GM23338 (cell line): Measurements from ENCODE around the gene ARID1B. TPM values are rescaled to one million over a fixed set of nuclear protein-coding genes. Genes with fewer than 3 reads are reported as not detected.

Experiments used
- ATAC-seq: fragments of 200-7000 bp; cut with Tn5 transposase; 3 replicates; pipeline ENCODE4 v1.9.1; 2020
- DNase-seq: peaks from one replicate; pipeline ENCODE4 v3.0.0-alpha.2; 2015; ENCODE audit warnings: low spot score
- H2AFZ ChIP-seq: fragments of 200-600 bp; sonication (generic); 2 replicates; pipeline ENCODE4 v1.8.0; 2016; ENCODE audit warnings: antibody characterized with exemption, mild to moderate bottlenecking, moderate library complexity
- H3F3A ChIP-seq: fragments of 200-600 bp; sonication (generic); replicated peaks from 2 replicates; pipeline ENCODE4 v1.8.0; 2017; ENCODE audit warnings: antibody characterized with exemption, mixed run types, low read depth
- H3K27ac ChIP-seq: fragments of 200-600 bp; sonication (generic); 2 replicates; pipeline ENCODE4 v1.6.1; 2016; ENCODE audit warnings: low read depth
- H3K27me3 ChIP-seq: fragments of 200-600 bp; sonication (generic); 2 replicates; pipeline ENCODE4 v1.8.0; 2016; ENCODE audit warnings: mild to moderate bottlenecking, mixed run types, moderate library complexity; ENCODE audit not compliant: insufficient read depth
- H3K36me3 ChIP-seq: fragments of 200-600 bp; sonication (generic); 2 replicates; pipeline ENCODE4 v1.8.0; 2016; ENCODE audit warnings: mild to moderate bottlenecking; ENCODE audit not compliant: insufficient read depth
- H3K4me1 ChIP-seq: fragments of 200-600 bp; sonication (generic); 2 replicates; pipeline ENCODE4 v1.8.0; 2016; ENCODE audit warnings: mild to moderate bottlenecking, moderate library complexity; ENCODE audit not compliant: insufficient read depth
- H3K4me2 ChIP-seq: fragments of 200-600 bp; sonication (generic); 2 replicates; pipeline ENCODE4 v1.7.1; 2017; ENCODE audit warnings: mixed run types
- H3K4me3 ChIP-seq: fragments of 200-600 bp; sonication (generic); 2 replicates; pipeline ENCODE4 v1.6.1; 2016; ENCODE audit warnings: mixed run types
- H3K79me2 ChIP-seq: fragments of 200-600 bp; sonication (generic); replicated peaks from 2 replicates; pipeline ENCODE4 v1.8.0; 2017; ENCODE audit warnings: mild to moderate bottlenecking; ENCODE audit not compliant: insufficient read depth
- H3K9me2 ChIP-seq: fragments of 200-600 bp; sonication (generic); 2 replicates; pipeline ENCODE4 v1.8.0; 2017; ENCODE audit not compliant: insufficient read depth
- H4K20me1 ChIP-seq: fragments of 200-600 bp; sonication (generic); replicated peaks from 2 replicates; pipeline ENCODE4 v1.8.0; 2017; ENCODE audit warnings: mild to moderate bottlenecking; ENCODE audit not compliant: insufficient read depth
- H3K27ac Mint-ChIP-seq: 2 replicates; pipeline ENCODE4 v1.8.0; 2020; ENCODE audit warnings: inconsistent platforms, mild to moderate bottlenecking, moderate library complexity, mixed read lengths
- H3K27me3 Mint-ChIP-seq: 3 replicates; pipeline ENCODE4 v1.8.0; 2022; ENCODE audit warnings: low read depth, mild to moderate bottlenecking, moderate library complexity, mixed read lengths, inconsistent platforms; ENCODE audit not compliant: insufficient read depth, poor library complexity
- H3K36me3 Mint-ChIP-seq: 3 replicates; pipeline ENCODE4 v1.8.0; 2021; ENCODE audit warnings: low read depth, mild to moderate bottlenecking, inconsistent platforms, moderate library complexity, mixed read lengths
- H3K4me1 Mint-ChIP-seq: 3 replicates; pipeline ENCODE4 v1.8.0; 2020; ENCODE audit warnings: mild to moderate bottlenecking, inconsistent platforms, mixed read lengths
- H3K4me3 Mint-ChIP-seq: 3 replicates; pipeline ENCODE4 v1.8.0; 2021; ENCODE audit warnings: moderate library complexity, mild to moderate bottlenecking, inconsistent platforms, mixed read lengths
- H3K9me3 Mint-ChIP-seq: 3 replicates; pipeline ENCODE4 v1.8.0; 2020; ENCODE audit warnings: moderate library complexity, mild to moderate bottlenecking, inconsistent platforms, mixed read lengths
- CREB1 ChIP-seq: fragments of 250-450 bp; sonication (Bioruptor Pico); IDR thresholded peaks from 2 replicates; pipeline ENCODE4 v1.5.0; 2020; ENCODE audit warnings: low read depth, mild to moderate bottlenecking, moderate library complexity
- ETS1 ChIP-seq: IDR thresholded peaks from 2 replicates; pipeline ENCODE4 v1.6.1; 2016; ENCODE audit warnings: antibody characterized with exemption
- EZH2 ChIP-seq: fragments of 200-600 bp; sonication (generic); IDR thresholded peaks from one replicate; pipeline ENCODE4 v1.8.0; 2017; ENCODE audit warnings: antibody characterized with exemption, mild to moderate bottlenecking, low read depth; ENCODE audit not compliant: unreplicated experiment
- EZH2phosphoT487 ChIP-seq: fragments of 200-600 bp; sonication (generic); IDR thresholded peaks from one replicate; pipeline ENCODE4 v1.8.1; 2018; ENCODE audit warnings: antibody characterized with exemption; ENCODE audit not compliant: unreplicated experiment
- NANOG ChIP-seq: IDR thresholded peaks from 2 replicates; pipeline ENCODE4 v1.6.1; 2016; ENCODE audit warnings: antibody characterized with exemption, borderline replicate concordance
- POLR2AphosphoS5 ChIP-seq: IDR thresholded peaks from 2 replicates; pipeline ENCODE4 v1.6.1; 2016; ENCODE audit warnings: antibody characterized with exemption, low read depth
- REST ChIP-seq: IDR thresholded peaks from one replicate; pipeline ENCODE4 v1.6.1; 2018; ENCODE audit warnings: antibody characterized with exemption; ENCODE audit not compliant: unreplicated experiment
- STAT1 ChIP-seq: IDR thresholded peaks from one replicate; pipeline ENCODE4 v1.6.1; 2016; ENCODE audit warnings: antibody characterized with exemption; ENCODE audit not compliant: unreplicated experiment
- ZNF114 ChIP-seq: fragments of 250-450 bp; sonication (Bioruptor Pico); IDR thresholded peaks from 2 replicates; pipeline ENCODE4 v1.5.0; 2020; ENCODE audit warnings: mild to moderate bottlenecking, moderate library complexity
- ZNF331 ChIP-seq: fragments of 250-450 bp; sonication (Bioruptor Pico); IDR thresholded peaks from 2 replicates; pipeline ENCODE4 v1.5.0; 2020; ENCODE audit warnings: low read depth, mild to moderate bottlenecking, moderate library complexity
- ZNF462 ChIP-seq: fragments of 250-450 bp; sonication (Bioruptor Pico); IDR thresholded peaks from 2 replicates; pipeline ENCODE4 v1.5.0; 2020; ENCODE audit warnings: mild to moderate bottlenecking, moderate library complexity
- polyA plus RNA-seq: library from polyadenylated mRNA; unstranded; fragments of >200 nt; fragmentation: Nextera tagmentation; extraction: Ambion mirVana; gene quantifications from 2 replicates; pipeline ENCODE4 v1.2.1, GENCODE V29; 2016
- total RNA-seq: library from RNA; depleted of rRNA; stranded (reverse); fragments of >200 nt; shearing (Covaris generic); gene quantifications from 2 replicates; pipeline ENCODE4 v1.2.3, GENCODE V29; 2014

The ARID1B gene
- total and polyA plus RNA-seq, 2 experiments from 2014 or later: 59.3 to 72.2 TPM

- TF ChIP-seq EZH2: no peak
- TF ChIP-seq REST: no peak
- no peak for TF ChIP-seq EZH2phosphoT487
- no peak for TF ChIP-seq ETS1
- no peak for TF ChIP-seq CREB1 (CRISPR knock-in tag)
- TF ChIP-seq ZNF331 (CRISPR knock-in tag): no peak
- TF ChIP-seq STAT1: no peak
Observed at GRCh38 chr6:156917213-156917612, 140.0 kb downstream of the ARID1B start (continued).

GRCh38 chr6:156918647-156919046 is 141.5 kb downstream of the ARID1B start:
- Mint-ChIP-seq H3K36me3 (peaks cover 3% of the 10 kb centered on the region; the same call in 1 of the 3 replicates), H3K27me3 (peaks cover 7% of the 10 kb centered on the region), H3K4me1 (peaks cover 61% of the 10 kb centered on the region), H3K9me3 (no peaks in the 10 kb centered on the region), H3K27ac (no peak overlapping the region; the same call in 1 of the 2 replicates), H3K4me3 (no peak overlapping the region)
- Histone ChIP-seq H3K4me3 (no peak overlapping the region), H3K4me2 (no peak overlapping the region), H3K27ac (no peak overlapping the region), H3K79me2 (peaks cover 77% of the 10 kb centered on the region), H3K9me2 (no peaks in the 10 kb centered on the region), H3K27me3 (no peaks in the 10 kb centered on the region), H3K4me1 (peaks cover 34% of the 10 kb centered on the region), H4K20me1 (no peaks in the 10 kb centered on the region), H2AFZ (no peak overlapping the region), H3F3A (no peaks in the 10 kb centered on the region), H3K36me3 (no peaks in the 10 kb centered on the region)
- DNase-seq (no peak), ATAC-seq (peak; percentile 17; the same call in 2 of the 3 replicates)
- TF ChIP-seq ZNF462 (CRISPR knock-in tag) (no peak), REST (no peak), ZNF114 (no peak), EZH2phosphoT487 (no peak), EZH2 (no peak), POLR2AphosphoS5 (no peak), ZNF331 (CRISPR knock-in tag) (no peak), NANOG (no peak)
